Measurements from ENCODE around the gene TTLL10. TPM values are rescaled to one million over a fixed set of nuclear protein-coding genes. Genes with fewer than 3 reads are reported as not detected.
"Not testable (repeated sequence)": the region's sequence is repeated elsewhere in the genome, so short reads cannot be mapped to it uniquely, and the experiment has no call there.

TTLL10 gene
- total RNA-seq, 2 experiments from 2014 or later = not detected

- peaks cover 10% of the 10 kb centered on the region for H3K27me3 Mint-ChIP-seq
- no peak overlapping the region for H3K27ac Mint-ChIP-seq
These were observed 4.1 kb upstream of the TTLL10 start for GRCh38 chr1:1169429-1170214.

DNA sequence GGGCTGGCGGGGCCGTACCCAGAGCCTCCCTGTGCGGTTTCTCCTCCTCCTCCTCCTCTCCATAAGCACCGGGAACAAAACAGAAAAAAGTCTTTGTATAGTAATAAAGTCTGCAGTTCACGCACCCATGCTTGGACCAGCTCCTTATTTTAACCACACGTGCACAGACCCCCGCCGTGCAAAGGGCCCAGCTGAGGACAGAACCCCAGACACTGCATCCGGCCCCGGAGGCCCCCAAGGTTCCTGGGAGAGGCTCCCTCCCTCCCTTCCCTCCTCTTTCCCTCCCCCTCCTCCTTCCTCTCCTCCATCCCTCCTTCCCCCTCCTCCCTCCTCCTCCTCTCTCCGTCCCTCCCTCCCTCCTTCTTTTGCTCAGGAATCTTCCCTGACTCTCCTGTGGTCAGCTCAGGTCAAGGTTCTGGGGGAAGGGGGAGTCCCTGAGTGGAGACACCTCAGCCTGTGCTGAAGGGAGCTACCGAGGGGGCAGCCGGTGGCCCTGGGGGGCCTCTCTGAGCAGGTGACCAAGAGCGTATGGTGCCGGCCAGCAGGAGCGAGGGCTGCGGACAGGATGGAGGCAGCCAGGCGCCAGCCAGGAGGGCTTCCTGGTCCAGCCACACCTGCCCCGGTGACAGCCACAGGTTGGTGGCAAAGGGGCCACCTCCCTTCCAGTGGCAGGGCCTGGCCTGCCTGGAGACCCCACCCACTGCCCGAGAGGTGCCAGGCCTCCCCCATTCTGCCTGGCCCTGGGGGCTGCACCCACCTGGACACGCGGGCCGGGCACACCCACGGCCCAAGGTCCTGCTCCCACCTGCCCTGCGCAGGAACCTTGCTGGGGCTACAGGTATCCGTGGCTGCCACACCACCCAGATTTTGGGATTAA lies 3.2 kb upstream of the TTLL10 start:
- Mint-ChIP-seq H3K27me3 (peaks cover 12% of the 10 kb centered on the region), H3K27ac (no peak overlapping the region), H3K9me3 (no peaks in the 10 kb centered on the region), H3K36me3 (no peaks in the 10 kb centered on the region), H3K4me3 (no peak overlapping the region), H3K4me1 (peaks cover 13% of the 10 kb centered on the region)
- DNase-seq = no peak

More at GRCh38 chr1:1169429-1170214, 4.1 kb upstream of the TTLL10 start:
- Mint-ChIP-seq H3K36me3 (no peaks in the 10 kb centered on the region), H3K4me1 (peaks cover 13% of the 10 kb centered on the region), H3K4me3 (no peak overlapping the region), H3K9me3 (no peaks in the 10 kb centered on the region)
- no peak for DNase-seq

DNA sequence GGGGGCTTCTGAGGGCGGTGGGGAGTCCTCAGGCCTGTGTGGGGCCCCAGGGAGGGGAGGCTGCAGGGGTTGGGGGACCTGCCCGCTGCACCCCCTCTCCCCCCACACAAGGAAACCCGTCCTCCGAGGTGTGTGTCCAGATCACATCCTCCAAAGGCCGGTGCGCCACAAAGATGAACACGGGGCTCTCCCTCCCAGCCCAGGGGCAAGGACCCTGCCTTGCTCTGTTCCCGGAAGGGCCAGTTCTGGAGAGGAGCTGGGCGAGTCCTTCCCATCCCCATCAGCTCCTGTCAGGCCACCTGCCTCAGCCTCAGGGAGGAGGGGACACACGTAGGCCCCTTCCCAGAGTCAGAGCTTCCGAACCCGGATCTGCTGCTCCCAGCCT lies 2.5 kb upstream of the TTLL10 start:
- Mint-ChIP-seq H3K9me3 (no peaks in the 10 kb centered on the region), H3K36me3 (no peaks in the 10 kb centered on the region), H3K27ac (no peak overlapping the region), H3K4me1 (peaks cover 13% of the 10 kb centered on the region), H3K4me3 (no peak overlapping the region), H3K27me3 (peaks cover 12% of the 10 kb centered on the region)
- DNase-seq = no peak

GRCh38 chr1:1171546-1172340 lies 1.9 kb upstream of the TTLL10 start:
- DNase-seq = peak; percentile 58
- Mint-ChIP-seq H3K36me3 (no peaks in the 10 kb centered on the region), H3K27ac (no peak overlapping the region), H3K9me3 (no peaks in the 10 kb centered on the region), H3K4me1 (peaks cover 13% of the 10 kb centered on the region), H3K27me3 (peaks cover 12% of the 10 kb centered on the region), H3K4me3 (peak overlapping the region; percentile 67)

- no peaks in the 10 kb centered on the region for H3K36me3 Mint-ChIP-seq
- H3K27me3 Mint-ChIP-seq = peaks cover 12% of the 10 kb centered on the region
- no peak for DNase-seq
- no peak overlapping the region for H3K4me3 Mint-ChIP-seq
- H3K9me3 Mint-ChIP-seq = no peaks in the 10 kb centered on the region
- peaks cover 13% of the 10 kb centered on the region for H3K4me1 Mint-ChIP-seq
- no peak overlapping the region for H3K27ac Mint-ChIP-seq
These were observed 453 bp upstream of the TTLL10 start for GRCh38 chr1:1173061-1173792.

DNA sequence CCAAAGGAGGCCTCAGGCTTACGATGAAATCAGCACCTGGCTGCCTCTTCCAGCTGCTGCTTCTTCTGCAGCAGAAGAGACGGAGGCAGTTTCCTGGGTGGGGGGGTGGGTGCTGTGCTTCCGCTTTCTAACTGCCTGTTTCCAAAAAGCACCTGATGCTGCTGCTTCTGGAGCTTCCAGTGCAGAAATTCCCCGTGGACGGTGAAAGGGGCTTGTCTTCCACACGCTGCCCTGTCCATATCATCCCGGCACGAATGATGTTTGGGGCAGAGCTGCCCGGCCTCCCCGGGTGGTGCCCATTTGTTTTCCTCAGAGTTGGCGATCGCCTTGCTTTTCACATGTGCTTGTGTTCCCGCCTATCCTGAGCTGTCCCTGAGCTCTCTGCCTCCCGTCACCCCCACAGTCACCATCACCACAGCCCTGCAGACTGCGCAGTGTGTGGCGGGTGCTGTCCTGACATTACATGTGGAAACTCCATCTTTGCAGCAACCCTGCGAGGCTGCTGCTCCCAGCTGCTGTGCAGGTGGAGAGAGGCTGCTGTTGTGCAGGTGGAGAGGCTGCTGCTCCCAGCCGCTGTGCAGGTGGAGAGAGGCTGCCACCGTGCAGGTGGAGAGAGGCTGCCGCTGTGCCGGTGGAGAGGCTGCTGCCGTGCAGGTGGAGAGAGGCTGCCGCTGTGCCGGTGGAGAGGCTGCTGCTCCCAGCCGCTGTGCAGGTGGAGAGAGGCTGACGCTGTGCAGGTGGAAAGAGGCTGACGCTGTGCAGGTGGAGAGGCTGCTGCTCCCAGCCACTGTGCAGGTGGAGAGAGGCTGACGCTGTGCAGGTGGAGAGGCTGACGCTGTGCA lies 1.8 kb downstream of the TTLL10 start:
- H3K27ac Mint-ChIP-seq = no peak overlapping the region
- no peaks in the 10 kb centered on the region for H3K9me3 Mint-ChIP-seq
- H3K4me3 Mint-ChIP-seq = no peak overlapping the region
- no peak for DNase-seq
- H3K36me3 Mint-ChIP-seq = no peaks in the 10 kb centered on the region
- peaks cover 9% of the 10 kb centered on the region for H3K4me1 Mint-ChIP-seq
- H3K27me3 Mint-ChIP-seq = peaks cover 8% of the 10 kb centered on the region

GRCh38 chr1:1176063-1176761 lies 2.5 kb downstream of the TTLL10 start:
- not testable (repeated sequence) for H3K36me3 Mint-ChIP-seq, DNase-seq, H3K27ac Mint-ChIP-seq, H3K9me3 Mint-ChIP-seq, H3K4me3 Mint-ChIP-seq
- peaks cover 11% of the 10 kb centered on the region for H3K27me3 Mint-ChIP-seq
- H3K4me1 Mint-ChIP-seq = peaks cover 10% of the 10 kb centered on the region

GRCh38 chr1:1176931-1177330 lies 3.3 kb downstream of the TTLL10 start:
- Mint-ChIP-seq H3K4me3 (no peak overlapping the region), H3K36me3 (no peaks in the 10 kb centered on the region), H3K27me3 (peaks cover 13% of the 10 kb centered on the region), H3K9me3 (no peaks in the 10 kb centered on the region), H3K4me1 (peaks cover 11% of the 10 kb centered on the region), H3K27ac (no peak overlapping the region)
- DNase-seq = no peak

- Mint-ChIP-seq H3K27ac (no peak overlapping the region), H3K4me1 (peaks cover 6% of the 10 kb centered on the region), H3K27me3 (peaks cover 13% of the 10 kb centered on the region), H3K4me3 (no peak overlapping the region), H3K9me3 (no peaks in the 10 kb centered on the region), H3K36me3 (no peaks in the 10 kb centered on the region)
- no peak for DNase-seq
These were observed 3.9 kb downstream of the TTLL10 start for GRCh38 chr1:1177452-1178206.

DNA sequence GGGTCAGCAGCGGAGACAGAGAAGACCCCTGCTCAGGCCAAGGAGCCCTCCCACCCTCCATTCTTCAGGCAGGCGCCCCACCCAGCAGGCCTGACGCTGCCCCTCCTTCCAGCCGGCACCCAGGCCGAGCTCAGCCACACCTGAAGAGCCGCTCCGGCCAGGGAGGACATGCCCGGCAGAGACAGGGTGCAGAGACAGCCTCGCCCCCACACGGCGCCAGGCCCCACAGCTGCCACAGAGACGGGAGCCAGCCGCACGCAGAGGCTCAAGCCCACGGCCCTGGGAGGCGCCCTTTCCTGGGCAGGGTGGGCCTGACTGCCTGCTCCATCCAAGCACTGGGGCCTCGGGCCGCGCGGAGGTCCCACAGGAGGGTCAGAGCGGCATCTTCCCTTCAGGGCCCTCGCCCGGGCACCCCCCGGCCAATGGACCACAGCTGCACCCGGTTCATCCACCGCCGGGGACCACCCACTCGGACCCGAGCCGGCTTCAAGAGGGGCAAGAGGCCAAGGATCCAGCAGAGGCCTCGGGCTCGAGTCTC lies 5.2 kb downstream of the TTLL10 start:
- no peak for DNase-seq
- Mint-ChIP-seq H3K27ac (no peak overlapping the region), H3K4me1 (peaks cover 4% of the 10 kb centered on the region), H3K4me3 (no peak overlapping the region), H3K36me3 (no peaks in the 10 kb centered on the region), H3K9me3 (no peaks in the 10 kb centered on the region), H3K27me3 (peaks cover 19% of the 10 kb centered on the region)

GRCh38 chr1:1179346-1179982 lies 5.8 kb downstream of the TTLL10 start:
- Mint-ChIP-seq H3K4me1 (peaks cover 4% of the 10 kb centered on the region), H3K27me3 (peaks cover 19% of the 10 kb centered on the region), H3K4me3 (no peak overlapping the region), H3K9me3 (no peaks in the 10 kb centered on the region), H3K27ac (no peak overlapping the region), H3K36me3 (no peaks in the 10 kb centered on the region)
- DNase-seq = no peak
